Measurements from ENCODE around the gene NBEAL2. TPM values are rescaled to one million over a fixed set of nuclear protein-coding genes. Genes with fewer than 3 reads are reported as not detected.
"Not testable (repeated sequence)": the region's sequence is repeated elsewhere in the genome, so short reads cannot be mapped to it uniquely, and the experiment has no call there.

The NBEAL2 gene
- total and polyA plus RNA-seq, 3 donors from 2014 or later = 16.2 to 44.8 (median 40.2) TPM

DNA sequence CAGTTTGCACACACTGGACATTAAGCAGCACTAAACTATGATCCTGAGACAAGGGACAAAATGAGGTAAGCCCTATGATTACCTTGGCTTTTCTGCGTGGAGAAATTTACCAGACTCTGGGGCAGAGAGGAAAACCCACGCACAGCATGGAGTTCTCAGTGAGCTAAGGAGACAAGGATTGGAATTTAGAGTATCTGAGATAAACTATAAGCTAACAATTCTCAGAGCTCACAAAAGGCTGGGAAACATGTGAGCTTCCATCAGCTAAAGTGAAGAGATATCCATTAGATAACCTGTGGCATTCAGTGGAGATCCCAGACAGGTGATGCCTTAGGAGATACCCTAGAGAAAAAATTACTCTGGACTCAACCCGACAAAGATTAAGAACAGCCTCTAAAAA, 48.7 kb downstream of the NBEAL2 start:
- Histone ChIP-seq H3K9me3 (no peaks in the 10 kb centered on the region), H3K27me3 (no peaks in the 10 kb centered on the region), H3K4me1 (peaks cover 4% of the 10 kb centered on the region), H3K27ac (no peak overlapping the region), H3K4me3 (no peak overlapping the region), H3K36me3 (ENCODE audit: low read depth, missing control alignments) (no peaks in the 10 kb centered on the region)
- intact Hi-C loops (cut with DNase I; ENCODE audit: low total_unique reads) = no loop called here
- no peak for TF ChIP-seq POLR2A (IDR thresholded peaks at IDR 0.05)
- TF ChIP-seq, protein P1, sequence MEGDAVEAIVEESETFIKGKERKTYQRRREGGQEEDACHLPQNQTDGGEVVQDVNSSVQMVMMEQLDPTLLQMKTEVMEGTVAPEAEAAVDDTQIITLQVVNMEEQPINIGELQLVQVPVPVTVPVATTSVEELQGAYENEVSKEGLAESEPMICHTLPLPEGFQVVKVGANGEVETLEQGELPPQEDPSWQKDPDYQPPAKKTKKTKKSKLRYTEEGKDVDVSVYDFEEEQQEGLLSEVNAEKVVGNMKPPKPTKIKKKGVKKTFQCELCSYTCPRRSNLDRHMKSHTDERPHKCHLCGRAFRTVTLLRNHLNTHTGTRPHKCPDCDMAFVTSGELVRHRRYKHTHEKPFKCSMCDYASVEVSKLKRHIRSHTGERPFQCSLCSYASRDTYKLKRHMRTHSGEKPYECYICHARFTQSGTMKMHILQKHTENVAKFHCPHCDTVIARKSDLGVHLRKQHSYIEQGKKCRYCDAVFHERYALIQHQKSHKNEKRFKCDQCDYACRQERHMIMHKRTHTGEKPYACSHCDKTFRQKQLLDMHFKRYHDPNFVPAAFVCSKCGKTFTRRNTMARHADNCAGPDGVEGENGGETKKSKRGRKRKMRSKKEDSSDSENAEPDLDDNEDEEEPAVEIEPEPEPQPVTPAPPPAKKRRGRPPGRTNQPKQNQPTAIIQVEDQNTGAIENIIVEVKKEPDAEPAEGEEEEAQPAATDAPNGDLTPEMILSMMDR (IDR thresholded peaks at IDR 0.05) = no peak
- WGBS, 2 donors = 59 to 87% methylated on average over 3 of the region's 3 CpGs
- DNase-seq = no peak

DNA sequence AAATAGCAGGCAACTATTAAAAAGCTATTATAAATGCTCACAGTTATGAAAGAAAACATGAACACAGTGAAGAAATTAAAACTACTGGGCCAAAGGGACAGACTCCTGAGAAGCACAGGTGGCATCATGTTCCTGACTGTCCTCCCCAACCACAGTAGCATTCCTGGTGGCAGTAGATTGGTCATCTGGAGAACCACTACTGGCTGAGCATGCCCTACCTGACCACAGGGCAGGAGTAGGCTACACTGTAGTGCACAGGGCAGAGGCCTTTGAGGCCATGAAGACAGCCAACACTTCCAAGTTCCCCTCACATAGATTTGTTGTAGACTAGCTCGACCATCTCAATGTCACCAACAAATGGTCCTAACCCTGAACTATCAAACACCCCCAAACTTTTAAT, 49.2 kb downstream of the NBEAL2 start:
- TF ChIP-seq, protein P1 (IDR thresholded peaks at IDR 0.05) = no peak
- no peak for TF ChIP-seq POLR2A (IDR thresholded peaks at IDR 0.05)
- intact Hi-C loops (cut with DNase I; ENCODE audit: low total_unique reads) = no loop called here

DNA sequence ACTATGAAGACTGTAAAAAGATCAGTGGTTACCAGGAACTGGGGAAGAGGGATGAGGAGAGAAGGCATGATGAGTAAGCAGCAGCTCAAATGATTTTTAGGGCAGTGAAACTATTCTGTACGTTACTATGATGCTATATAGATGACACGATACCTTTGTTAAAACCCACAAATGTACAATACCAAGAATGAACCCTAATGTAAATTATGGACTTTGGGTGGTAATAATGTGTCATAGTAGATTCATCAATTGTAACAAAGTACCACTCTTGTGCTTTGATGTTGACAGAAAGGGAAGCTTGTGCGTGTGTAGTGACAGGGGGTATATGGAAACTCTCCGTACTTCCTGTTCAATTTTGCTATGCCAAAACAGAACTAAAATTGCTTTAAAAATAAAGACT, 51.6 kb downstream of the NBEAL2 start:
- intact Hi-C loops (cut with DNase I; ENCODE audit: low total_unique reads); H3K27ac ChIP-seq; H3K36me3 ChIP-seq (ENCODE audit: low read depth, missing control alignments); DNase-seq; H3K27me3 ChIP-seq; H3K4me3 ChIP-seq; H3K9me3 ChIP-seq; H3K4me1 ChIP-seq: not testable (repeated sequence)
- 48 to 53% methylated on average over 4 of the region's 4 CpGs for WGBS, 2 donors

More for the DNA sequence above, 49.2 kb downstream of the NBEAL2 start:
- no peak for DNase-seq
- WGBS, 2 donors = 95 to 100% methylated on average over 1 of the region's 1 CpG
- Histone ChIP-seq H3K27ac (no peak overlapping the region), H3K36me3 (ENCODE audit: low read depth, missing control alignments) (no peaks in the 10 kb centered on the region), H3K9me3 (no peaks in the 10 kb centered on the region), H3K4me1 (peaks cover 4% of the 10 kb centered on the region), H3K27me3 (no peaks in the 10 kb centered on the region), H3K4me3 (no peak overlapping the region)

DNA sequence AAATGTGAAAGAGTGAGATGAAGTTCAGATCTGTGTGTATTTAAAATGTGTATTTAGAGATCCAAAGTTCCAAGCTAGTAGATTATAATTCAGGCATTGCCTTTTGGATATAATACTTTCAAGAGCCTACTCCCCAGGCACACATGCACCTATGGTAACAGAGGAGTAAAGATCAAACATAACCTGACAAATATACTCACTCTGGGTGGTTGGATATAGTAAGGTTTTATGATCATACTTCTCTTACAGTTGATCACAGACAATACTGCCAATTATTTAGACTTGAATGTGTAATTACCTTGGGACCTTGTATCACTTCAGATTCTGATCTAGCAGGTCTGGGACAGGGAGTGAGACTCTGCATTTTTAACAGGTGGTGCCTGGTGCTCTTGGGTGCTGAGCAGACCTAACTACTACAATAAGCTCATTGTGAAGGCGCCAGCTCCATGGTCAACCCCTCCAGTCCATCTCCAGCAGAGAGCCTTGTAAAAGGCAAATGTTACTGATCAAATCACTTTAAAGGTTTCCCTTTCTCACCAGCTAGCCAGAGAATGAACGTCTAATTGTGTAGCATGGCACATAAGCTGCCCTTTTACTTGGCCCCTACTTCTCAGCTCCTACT, 55.5 kb downstream of the NBEAL2 start:
- Histone ChIP-seq H3K4me3 (no peak overlapping the region), H3K27me3 (no peaks in the 10 kb centered on the region), H3K36me3 (ENCODE audit: low read depth, missing control alignments) (no peaks in the 10 kb centered on the region), H3K4me1 (peaks cover 5% of the 10 kb centered on the region), H3K27ac (peak overlapping the region in 1 of 2 donors; percentile 26), H3K9me3 (no peaks in the 10 kb centered on the region)
- 51 to 81% methylated on average over 2 of the region's 2 CpGs for WGBS, 2 donors
- TF ChIP-seq, protein P1 (IDR thresholded peaks at IDR 0.05) = no peak
- TF ChIP-seq POLR2A (IDR thresholded peaks at IDR 0.05) = no peak
- peak; percentile 54 for DNase-seq
- intact Hi-C loops (cut with DNase I; ENCODE audit: low total_unique reads) = no loop called here

DNA sequence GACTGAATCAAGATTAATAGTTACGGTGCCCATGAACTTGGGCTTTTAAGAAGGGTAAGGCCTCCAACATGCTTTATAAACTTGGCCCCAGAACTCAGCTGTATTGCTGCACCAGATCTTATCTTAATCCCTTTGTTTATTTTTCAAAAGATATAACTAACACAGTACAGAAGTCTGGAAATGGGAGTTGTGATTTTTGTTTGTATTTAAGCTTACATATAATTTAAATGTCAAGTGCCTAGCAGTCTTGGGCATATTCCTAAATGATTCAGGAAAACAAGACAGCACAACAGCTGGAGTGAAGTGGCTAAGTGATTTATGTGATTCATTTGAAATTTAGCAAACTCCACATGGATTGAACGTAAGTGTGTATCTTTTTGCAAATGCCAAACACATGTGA, 56.2 kb downstream of the NBEAL2 start:
- H3K36me3 ChIP-seq (ENCODE audit: low read depth, missing control alignments) = no peaks in the 10 kb centered on the region

More for the DNA sequence above, 56.2 kb downstream of the NBEAL2 start:
- TF ChIP-seq, protein P1 (IDR thresholded peaks at IDR 0.05) = no peak
- TF ChIP-seq POLR2A (IDR thresholded peaks at IDR 0.05) = no peak
- DNase-seq = no peak
- WGBS, 2 donors = 70 to 73% methylated on average over 2 of the region's 2 CpGs
- intact Hi-C loops (cut with DNase I; ENCODE audit: low total_unique reads) = no loop called here
- Histone ChIP-seq H3K4me1 (peaks cover 5% of the 10 kb centered on the region), H3K27me3 (no peaks in the 10 kb centered on the region), H3K27ac (peak overlapping the region in 1 of 2 donors; percentile 26), H3K9me3 (no peaks in the 10 kb centered on the region), H3K4me3 (no peak overlapping the region)

Data from testis (tissue), 3 donors.